Measurements from ENCODE around the gene CHMP6.

Gene CHMP6

GRCh38 chr17:81032641-81033480, 41.2 kb downstream of the CHMP6 start:
- no peak for DNase-seq

- no peak for DNase-seq
Observed at GRCh38 chr17:81033535-81034167, 42.0 kb downstream of the CHMP6 start.

- DNase-seq, result no peak
Observed at GRCh38 chr17:81034168-81034777, 42.6 kb downstream of the CHMP6 start.

GRCh38 chr17:81034779-81035520, 43.3 kb downstream of the CHMP6 start, which contains the start of gene BAIAP2:
BAIAP2 (plus strand) TSS chr17:81035151; CDS start chr17:81035255, 104 bp downstream.
- peak; percentile 98 for DNase-seq

GRCh38 chr17:81035521-81036196, 44.0 kb downstream of the CHMP6 start:
- no peak for DNase-seq

- no peak for DNase-seq
Observed at GRCh38 chr17:81036197-81036941, 44.7 kb downstream of the CHMP6 start.

GRCh38 chr17:81037026-81037797, 45.6 kb downstream of the CHMP6 start:
- no peak for DNase-seq

GRCh38 chr17:81037798-81038733, 46.4 kb downstream of the CHMP6 start:
- no peak for DNase-seq

GRCh38 chr17:81039096-81039495, 47.5 kb downstream of the CHMP6 start:
- DNase-seq, result no peak

GRCh38 chr17:81039854-81040758, 48.5 kb downstream of the CHMP6 start:
- no peak for DNase-seq

GRCh38 chr17:81040791-81041337, 49.2 kb downstream of the CHMP6 start:
- DNase-seq, result peak; percentile 28

- no peak for DNase-seq
Observed at GRCh38 chr17:81042606-81043005, 51.0 kb downstream of the CHMP6 start.

- DNase-seq, result no peak
Observed at GRCh38 chr17:81043319-81043724, 51.7 kb downstream of the CHMP6 start.

- no peak for DNase-seq
Observed at GRCh38 chr17:81043725-81044427, 52.2 kb downstream of the CHMP6 start.

GRCh38 chr17:81044428-81044763, 52.8 kb downstream of the CHMP6 start:
- DNase-seq, result no peak

GRCh38 chr17:81044764-81045589, 53.3 kb downstream of the CHMP6 start:
- DNase-seq, result no peak

- no peak for DNase-seq
Observed at GRCh38 chr17:81045590-81046095, 54.0 kb downstream of the CHMP6 start.

All from activated CD8-positive, alpha-beta memory T cell treated with anti-CD3 and anti-CD28 coated beads, Interleukin-2, amount 50 U/mL, for 4 hours (primary cell).